ENCODE results near the gene NDUFB4.

Gene NDUFB4

GRCh38 chr3:120596116-120596852 lies at the start of gene NDUFB4:
Gene NDUFB4, plus strand, starts transcription at chr3:120596336. Its CDS starts 24 bp downstream, at chr3:120596360.
- Mint-ChIP-seq H3K36me3 (ENCODE audit: low read depth) (peaks cover 6% of the 10 kb centered on the region), H3K4me1 (ENCODE audit: low read depth) (peaks cover 12% of the 10 kb centered on the region), H3K4me3 (peak within 1 kb of the TSS; percentile 91), H3K9me3 (no peaks in the 10 kb centered on the region), H3K27ac (peak within 1 kb of the TSS; percentile 89), H3K27me3 (ENCODE audit: low read depth) (peaks cover 10% of the 10 kb centered on the region)

GRCh38 chr3:120550546-120550945 lies 45.6 kb upstream of the NDUFB4 start:
- no peaks in the 10 kb centered on the region for H3K36me3 Mint-ChIP-seq (ENCODE audit: low read depth)
- H3K27me3 Mint-ChIP-seq (ENCODE audit: low read depth) = no peaks in the 10 kb centered on the region
- H3K9me3 Mint-ChIP-seq = no peaks in the 10 kb centered on the region
- no peaks in the 10 kb centered on the region for H3K4me1 Mint-ChIP-seq (ENCODE audit: low read depth)
- no peak overlapping the region for H3K4me3 Mint-ChIP-seq
- H3K27ac Mint-ChIP-seq = no peak overlapping the region

GRCh38 chr3:120552184-120553172 lies 43.7 kb upstream of the NDUFB4 start:
- H3K9me3 Mint-ChIP-seq = no peaks in the 10 kb centered on the region
- H3K4me3 Mint-ChIP-seq = no peak overlapping the region
- no peak overlapping the region for H3K27ac Mint-ChIP-seq
- no peaks in the 10 kb centered on the region for H3K27me3 Mint-ChIP-seq (ENCODE audit: low read depth)
- H3K36me3 Mint-ChIP-seq (ENCODE audit: low read depth) = no peaks in the 10 kb centered on the region
- no peaks in the 10 kb centered on the region for H3K4me1 Mint-ChIP-seq (ENCODE audit: low read depth)

GRCh38 chr3:120554812-120555606 lies 41.1 kb upstream of the NDUFB4 start:
- no peaks in the 10 kb centered on the region for H3K36me3 Mint-ChIP-seq (ENCODE audit: low read depth)
- H3K27ac Mint-ChIP-seq = no peak overlapping the region
- peaks cover 14% of the 10 kb centered on the region for H3K4me1 Mint-ChIP-seq (ENCODE audit: low read depth)
- H3K27me3 Mint-ChIP-seq (ENCODE audit: low read depth) = peaks cover 4% of the 10 kb centered on the region
- no peak overlapping the region for H3K4me3 Mint-ChIP-seq
- H3K9me3 Mint-ChIP-seq = no peaks in the 10 kb centered on the region

GRCh38 chr3:120555657-120556509 lies 40.3 kb upstream of the NDUFB4 start:
- H3K4me3 Mint-ChIP-seq = no peak overlapping the region
- H3K36me3 Mint-ChIP-seq (ENCODE audit: low read depth) = no peaks in the 10 kb centered on the region
- peaks cover 14% of the 10 kb centered on the region for H3K4me1 Mint-ChIP-seq (ENCODE audit: low read depth)
- no peaks in the 10 kb centered on the region for H3K9me3 Mint-ChIP-seq
- H3K27me3 Mint-ChIP-seq (ENCODE audit: low read depth) = peaks cover 6% of the 10 kb centered on the region
- H3K27ac Mint-ChIP-seq = no peak overlapping the region

GRCh38 chr3:120557115-120557514 lies 39.0 kb upstream of the NDUFB4 start:
- Mint-ChIP-seq H3K4me1 (ENCODE audit: low read depth) (peaks cover 16% of the 10 kb centered on the region), H3K36me3 (ENCODE audit: low read depth) (no peaks in the 10 kb centered on the region), H3K27ac (no peak overlapping the region), H3K27me3 (ENCODE audit: low read depth) (peaks cover 11% of the 10 kb centered on the region), H3K9me3 (no peaks in the 10 kb centered on the region), H3K4me3 (no peak overlapping the region)

- no peaks in the 10 kb centered on the region for H3K9me3 Mint-ChIP-seq
- peaks cover 11% of the 10 kb centered on the region for H3K27me3 Mint-ChIP-seq (ENCODE audit: low read depth)
- peak overlapping the region; percentile 75 for H3K4me3 Mint-ChIP-seq
- peak overlapping the region; percentile 73 for H3K27ac Mint-ChIP-seq
- H3K4me1 Mint-ChIP-seq (ENCODE audit: low read depth) = peaks cover 16% of the 10 kb centered on the region
- H3K36me3 Mint-ChIP-seq (ENCODE audit: low read depth) = no peaks in the 10 kb centered on the region
These were observed 37.3 kb upstream of the NDUFB4 start for GRCh38 chr3:120558771-120559241.

GRCh38 chr3:120559242-120560061 lies 36.7 kb upstream of the NDUFB4 start:
- Mint-ChIP-seq H3K4me3 (peak overlapping the region; percentile 44), H3K36me3 (ENCODE audit: low read depth) (no peaks in the 10 kb centered on the region), H3K27me3 (ENCODE audit: low read depth) (peaks cover 11% of the 10 kb centered on the region), H3K9me3 (no peaks in the 10 kb centered on the region), H3K4me1 (ENCODE audit: low read depth) (peaks cover 16% of the 10 kb centered on the region), H3K27ac (peak overlapping the region; percentile 45)

GRCh38 chr3:120560304-120561250 lies 35.6 kb upstream of the NDUFB4 start:
- Mint-ChIP-seq H3K36me3 (ENCODE audit: low read depth) (no peaks in the 10 kb centered on the region), H3K27me3 (ENCODE audit: low read depth) (peaks cover 11% of the 10 kb centered on the region), H3K4me3 (no peak overlapping the region), H3K27ac (no peak overlapping the region), H3K9me3 (no peaks in the 10 kb centered on the region), H3K4me1 (ENCODE audit: low read depth) (peaks cover 16% of the 10 kb centered on the region)

- Mint-ChIP-seq H3K27ac (no peak overlapping the region), H3K4me1 (ENCODE audit: low read depth) (peaks cover 16% of the 10 kb centered on the region), H3K27me3 (ENCODE audit: low read depth) (peaks cover 11% of the 10 kb centered on the region), H3K4me3 (no peak overlapping the region), H3K9me3 (no peaks in the 10 kb centered on the region), H3K36me3 (ENCODE audit: low read depth) (no peaks in the 10 kb centered on the region)
These were observed 34.7 kb upstream of the NDUFB4 start for GRCh38 chr3:120561251-120562045.

- H3K4me3 Mint-ChIP-seq = no peak overlapping the region
- H3K9me3 Mint-ChIP-seq = no peaks in the 10 kb centered on the region
- no peaks in the 10 kb centered on the region for H3K36me3 Mint-ChIP-seq (ENCODE audit: low read depth)
- no peak overlapping the region for H3K27ac Mint-ChIP-seq
- peaks cover 10% of the 10 kb centered on the region for H3K4me1 Mint-ChIP-seq (ENCODE audit: low read depth)
- peaks cover 7% of the 10 kb centered on the region for H3K27me3 Mint-ChIP-seq (ENCODE audit: low read depth)
These were observed 32.6 kb upstream of the NDUFB4 start for GRCh38 chr3:120563356-120564022.
